Adrenal gland (tissue), 5 donors: ENCODE measurements around the gene CDH16.

Experiments used
- POLR2A ChIP-seq, 2 donors: fragments of 450-650 bp; IDR thresholded peaks; one replicate each; pipeline ENCODE4 v1.6.1; 2017; ENCODE audit warnings: antibody characterized with exemption in 2 of 2, mild to moderate bottlenecking in 2 of 2, moderate library complexity in 1 of 2
- TF ChIP-seq, protein P1 (sequence below), 6 experiments: fragments of 450-650 bp in 4 of 6; fragments of 200-600 bp in 2 of 6; sonication (generic) in 1 of 6; IDR thresholded peaks; 1 replicate in 5 of 6; 2 replicates in 1 of 6; pipeline versions ENCODE4 v1.5.1 to v1.8.0; 2016 to 2021; ENCODE audit warnings: antibody characterized with exemption in 6 of 6, mild to moderate bottlenecking in 2 of 6, moderate library complexity in 1 of 6
- donor health status: DM: no; HTN: no; CAD: no.

DNA sequence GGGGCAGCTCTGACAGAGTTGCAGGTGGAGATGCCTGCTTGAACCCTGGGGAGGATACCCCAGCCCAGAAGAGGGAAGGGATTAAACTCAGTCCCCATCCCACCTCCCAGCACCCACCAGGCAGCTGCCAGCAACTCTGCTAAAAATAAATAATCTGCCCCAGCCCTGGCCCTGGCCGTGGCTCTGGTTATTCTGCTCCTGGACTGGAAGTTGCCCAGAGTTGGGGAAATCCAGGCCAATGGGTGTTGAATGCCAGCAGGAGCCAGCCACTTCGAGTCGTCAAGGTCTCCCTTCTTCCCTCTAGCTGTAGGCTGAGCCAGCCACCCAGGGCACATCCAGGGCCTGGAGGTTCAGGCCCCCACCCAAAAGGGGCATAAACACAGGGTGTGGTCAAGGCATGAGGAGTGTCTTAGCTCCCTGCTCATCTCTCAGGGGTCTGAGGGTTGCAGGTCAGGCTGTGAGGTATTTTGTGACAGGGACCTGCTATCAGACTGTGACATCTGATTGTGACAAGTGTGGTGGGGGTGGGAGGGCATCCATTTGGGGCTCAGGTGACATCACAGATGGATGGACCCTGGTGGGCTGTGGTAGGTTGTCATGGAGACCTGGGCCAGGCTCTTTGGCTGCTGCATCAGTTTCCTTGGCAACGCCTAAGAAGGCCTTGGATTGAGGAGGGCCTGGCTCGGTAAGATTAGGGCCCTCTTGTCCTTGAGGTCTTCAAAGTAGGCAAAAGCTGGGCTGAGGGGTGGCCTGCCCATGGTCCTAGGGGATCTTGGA is 7.7 kb upstream of the CDH16 start:
- TF ChIP-seq, protein P1, sequence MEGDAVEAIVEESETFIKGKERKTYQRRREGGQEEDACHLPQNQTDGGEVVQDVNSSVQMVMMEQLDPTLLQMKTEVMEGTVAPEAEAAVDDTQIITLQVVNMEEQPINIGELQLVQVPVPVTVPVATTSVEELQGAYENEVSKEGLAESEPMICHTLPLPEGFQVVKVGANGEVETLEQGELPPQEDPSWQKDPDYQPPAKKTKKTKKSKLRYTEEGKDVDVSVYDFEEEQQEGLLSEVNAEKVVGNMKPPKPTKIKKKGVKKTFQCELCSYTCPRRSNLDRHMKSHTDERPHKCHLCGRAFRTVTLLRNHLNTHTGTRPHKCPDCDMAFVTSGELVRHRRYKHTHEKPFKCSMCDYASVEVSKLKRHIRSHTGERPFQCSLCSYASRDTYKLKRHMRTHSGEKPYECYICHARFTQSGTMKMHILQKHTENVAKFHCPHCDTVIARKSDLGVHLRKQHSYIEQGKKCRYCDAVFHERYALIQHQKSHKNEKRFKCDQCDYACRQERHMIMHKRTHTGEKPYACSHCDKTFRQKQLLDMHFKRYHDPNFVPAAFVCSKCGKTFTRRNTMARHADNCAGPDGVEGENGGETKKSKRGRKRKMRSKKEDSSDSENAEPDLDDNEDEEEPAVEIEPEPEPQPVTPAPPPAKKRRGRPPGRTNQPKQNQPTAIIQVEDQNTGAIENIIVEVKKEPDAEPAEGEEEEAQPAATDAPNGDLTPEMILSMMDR (IDR thresholded peaks at IDR 0.05) = no peak
- peak in 1 of 2 donors; percentile 35 for TF ChIP-seq POLR2A (IDR thresholded peaks at IDR 0.05)
